GM12892 (cell line): ENCODE results near the gene RTRAF.

Source experiments
- POLR2A ChIP-seq: IDR thresholded peaks from 2 replicates; pipeline ENCODE4 v1.6.1; 2011; ENCODE audit warnings: low read depth, low read length, control low read depth
- POLR2AphosphoS5 ChIP-seq: IDR thresholded peaks from 2 replicates; pipeline ENCODE4 v1.6.1; 2011; ENCODE audit warnings: low read depth, low read length, control low read depth

- TF ChIP-seq POLR2AphosphoS5 (no peak), POLR2A (no peak)
Observed at GRCh38 chr14:52049721-52050588, 60.6 kb downstream of the RTRAF start.
